OCI-M2 (cell line): Measurements from ENCODE around the gene CENPU.
"Not testable (repeated sequence)": the region's sequence is repeated elsewhere in the genome, so short reads cannot be mapped to it uniquely, and the experiment has no call there.

ENCODE experiments used
- DNase-seq: peaks from one replicate; lab custom pipeline; 2025; ENCODE audit not compliant: unreplicated experiment; lab: John Stamatoyannopoulos, UW

Gene CENPU

GRCh38 chr4:184733654-184734524 lies at the start of gene CENPU:
Gene CENPU (minus strand): TSS chr4:184734096. CDS start chr4:184734062, 34 bp downstream.
- DNase-seq: peak; percentile 89

- DNase-seq: no peak
Observed at GRCh38 chr4:184782731-184783373, 49.0 kb upstream of the CENPU start.

GRCh38 chr4:184779160-184779559 lies 45.3 kb upstream of the CENPU start:
- DNase-seq: not testable (repeated sequence)

- no peak for DNase-seq
Observed at GRCh38 chr4:184778325-184778724, 44.4 kb upstream of the CENPU start.

- no peak for DNase-seq
Observed at GRCh38 chr4:184776821-184777220, 42.9 kb upstream of the CENPU start.

- DNase-seq: no peak
Observed at GRCh38 chr4:184775854-184776555, 42.1 kb upstream of the CENPU start.

- DNase-seq: no peak
Observed at GRCh38 chr4:184774152-184774551, 40.3 kb upstream of the CENPU start.

- no peak for DNase-seq
Observed at GRCh38 chr4:184771416-184771815, 37.5 kb upstream of the CENPU start.

- DNase-seq: no peak
Observed at GRCh38 chr4:184769141-184769765, 35.4 kb upstream of the CENPU start.

- no peak for DNase-seq
Observed at GRCh38 chr4:184768296-184768695, 34.4 kb upstream of the CENPU start.

GRCh38 chr4:184766446-184766845 lies 32.5 kb upstream of the CENPU start:
- DNase-seq: no peak

GRCh38 chr4:184765473-184766340 lies 31.8 kb upstream of the CENPU start:
- DNase-seq: no peak

GRCh38 chr4:184764601-184765000 lies 30.7 kb upstream of the CENPU start:
- no peak for DNase-seq

- DNase-seq: no peak
Observed at GRCh38 chr4:184763150-184763780, 29.4 kb upstream of the CENPU start.

GRCh38 chr4:184762100-184762499 lies 28.2 kb upstream of the CENPU start:
- no peak for DNase-seq

GRCh38 chr4:184760681-184761080 lies 26.8 kb upstream of the CENPU start:
- no peak for DNase-seq

GRCh38 chr4:184757810-184758209 lies 23.9 kb upstream of the CENPU start:
- no peak for DNase-seq

GRCh38 chr4:184756399-184756798 lies 22.5 kb upstream of the CENPU start:
- DNase-seq: no peak

GRCh38 chr4:184755278-184755677 lies 21.4 kb upstream of the CENPU start:
- DNase-seq: no peak
